ENCODE data around the gene AP1B1.
"Not testable (repeated sequence)": the region's sequence is repeated elsewhere in the genome, so short reads cannot be mapped to it uniquely, and the experiment has no call there.

The AP1B1 gene

DNA sequence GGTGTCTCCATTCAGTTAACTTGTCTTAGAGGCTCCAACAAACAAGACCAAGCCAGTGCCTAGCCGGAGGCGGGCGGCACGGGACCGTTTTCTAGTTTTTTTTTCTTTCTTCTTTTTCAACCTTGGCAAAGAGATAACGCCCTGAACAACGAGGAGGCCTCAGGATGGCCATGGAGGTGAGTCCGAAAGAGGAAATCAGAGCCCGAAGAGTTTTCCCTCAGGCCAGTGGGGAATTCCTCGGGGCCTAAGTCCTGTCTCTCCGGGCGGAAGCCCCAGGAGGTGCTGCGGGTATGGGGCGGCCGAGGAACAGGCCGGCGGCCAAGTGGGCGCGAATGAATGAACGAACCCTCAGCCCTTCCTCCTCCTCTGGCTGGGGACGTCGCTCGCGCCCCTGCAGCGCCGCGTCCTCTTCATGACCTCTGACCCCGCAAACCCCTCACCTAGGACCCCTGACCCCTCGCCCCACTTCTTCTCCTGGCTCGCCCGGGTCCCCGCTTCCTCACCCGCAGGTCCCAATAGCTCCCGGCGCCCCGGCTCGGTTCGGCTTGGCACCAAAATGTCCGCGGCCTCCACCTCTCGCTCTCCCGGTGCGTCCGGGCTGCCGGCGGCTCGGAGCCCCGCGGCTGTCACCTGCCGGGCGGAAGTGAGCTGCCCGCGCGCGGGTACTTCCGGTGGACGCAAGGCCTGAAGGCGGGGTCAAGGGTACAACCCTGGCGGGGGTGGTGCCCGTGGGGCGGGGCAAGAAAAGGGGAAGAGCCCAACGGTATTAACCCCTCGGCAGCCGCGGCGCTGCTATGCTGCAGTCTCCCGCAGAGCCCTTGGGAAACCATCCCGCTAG, at the start of gene AP1B1:
Gene AP1B1, minus strand, starts transcription at position 650 of the 838 bp plus-strand sequence. CDS start 21,327 bp downstream, outside the sequence.
- peak; percentile 92 for DNase-seq

DNA sequence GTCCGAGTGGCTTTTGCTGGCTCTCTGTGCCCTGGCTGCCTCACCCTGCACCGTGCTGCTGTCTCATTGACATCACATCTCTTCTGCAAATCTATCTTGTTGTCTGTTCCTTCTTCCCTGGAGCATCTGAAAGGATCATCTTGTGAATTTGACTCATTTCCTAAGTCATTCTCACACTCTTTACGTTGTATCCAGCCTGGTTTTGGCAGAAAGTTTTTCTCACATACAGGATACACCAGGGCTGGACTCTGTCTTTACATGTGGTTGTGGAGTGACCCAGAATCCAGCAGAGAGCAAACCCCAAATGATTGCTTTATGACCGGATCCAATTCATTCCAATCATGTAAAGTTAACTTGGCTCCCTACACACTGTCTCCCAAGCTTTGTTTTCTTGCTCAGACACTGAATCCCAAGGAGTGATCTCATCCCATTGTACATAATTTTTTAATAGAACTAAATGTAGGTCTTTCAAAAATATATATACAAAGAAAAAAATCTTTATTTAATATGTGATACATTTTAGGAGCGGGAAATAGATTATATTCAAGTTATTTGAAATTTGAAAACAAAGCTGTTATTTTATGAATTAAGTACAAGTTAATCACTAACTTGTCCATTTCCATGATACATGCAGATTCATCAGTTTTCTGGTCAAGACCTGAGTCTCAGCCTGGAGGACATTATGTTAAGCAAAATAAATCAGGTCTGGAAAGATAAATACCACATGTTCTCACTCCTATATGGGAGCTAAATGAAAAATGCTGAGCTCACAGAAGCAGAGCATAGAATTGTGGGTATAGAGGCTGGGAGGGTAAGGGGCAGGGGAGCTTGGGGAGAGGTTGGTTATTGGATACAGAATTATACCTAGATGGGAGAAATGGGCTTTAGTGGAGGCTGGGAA, 47.1 kb upstream of the AP1B1 start:
- DNase-seq: no peak

DNA sequence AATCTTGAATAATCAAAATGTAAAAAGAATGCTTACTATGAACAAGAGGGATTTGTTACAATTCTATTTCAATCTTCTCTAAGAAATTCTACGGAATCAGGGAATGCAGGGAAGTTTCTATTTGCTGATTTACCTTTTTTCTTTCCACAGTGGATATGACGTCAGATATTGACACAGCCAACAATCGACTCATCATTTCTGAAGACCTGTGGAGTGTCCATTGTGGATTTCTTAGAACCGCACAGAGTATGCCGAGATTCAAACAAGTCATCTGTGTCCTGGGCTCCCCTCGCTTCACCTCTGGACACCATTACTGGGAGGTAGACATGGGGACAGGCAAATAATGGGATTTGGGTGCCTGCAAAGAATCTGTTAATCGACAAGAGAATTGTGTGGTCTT, 45.9 kb upstream of the AP1B1 start:
- no peak for DNase-seq

DNA sequence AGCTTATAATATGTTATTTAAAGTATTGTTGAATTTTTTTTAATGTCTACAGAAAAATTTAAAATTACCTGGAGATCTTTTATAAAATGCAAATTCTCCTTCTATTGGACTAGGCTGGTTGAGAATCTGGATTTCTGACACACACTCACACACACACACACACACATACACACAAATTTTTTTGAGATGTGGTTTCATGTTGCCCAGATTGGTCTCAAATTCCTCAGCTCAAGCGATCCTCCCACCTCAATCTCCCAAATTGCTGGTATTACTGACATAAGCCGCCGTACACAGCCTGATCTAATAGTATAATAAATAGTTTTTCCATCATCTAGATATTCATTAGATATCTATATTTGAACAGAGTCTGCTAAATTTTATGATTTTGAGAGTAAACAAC, 45.5 kb upstream of the AP1B1 start:
- DNase-seq: no peak

DNA sequence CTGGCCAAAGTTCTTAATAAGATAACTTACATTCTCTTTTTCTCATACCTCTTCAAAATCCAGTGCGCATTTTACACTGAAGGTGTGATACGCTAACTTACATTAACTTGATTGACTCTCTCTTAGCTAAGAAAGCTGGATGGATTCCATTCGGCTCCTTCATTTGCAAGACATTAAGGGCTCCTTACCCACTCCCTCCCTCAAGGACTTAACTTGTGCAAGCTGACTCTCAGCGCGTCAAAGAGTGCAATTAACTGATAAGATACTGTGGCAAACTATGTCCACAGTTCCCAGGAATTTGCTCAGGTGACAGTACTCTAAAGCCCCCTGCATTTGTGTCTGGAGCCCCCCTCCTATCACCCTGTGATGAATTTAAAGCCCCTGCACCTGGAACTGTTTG, 43.6 kb upstream of the AP1B1 start:
- DNase-seq: no peak

DNA sequence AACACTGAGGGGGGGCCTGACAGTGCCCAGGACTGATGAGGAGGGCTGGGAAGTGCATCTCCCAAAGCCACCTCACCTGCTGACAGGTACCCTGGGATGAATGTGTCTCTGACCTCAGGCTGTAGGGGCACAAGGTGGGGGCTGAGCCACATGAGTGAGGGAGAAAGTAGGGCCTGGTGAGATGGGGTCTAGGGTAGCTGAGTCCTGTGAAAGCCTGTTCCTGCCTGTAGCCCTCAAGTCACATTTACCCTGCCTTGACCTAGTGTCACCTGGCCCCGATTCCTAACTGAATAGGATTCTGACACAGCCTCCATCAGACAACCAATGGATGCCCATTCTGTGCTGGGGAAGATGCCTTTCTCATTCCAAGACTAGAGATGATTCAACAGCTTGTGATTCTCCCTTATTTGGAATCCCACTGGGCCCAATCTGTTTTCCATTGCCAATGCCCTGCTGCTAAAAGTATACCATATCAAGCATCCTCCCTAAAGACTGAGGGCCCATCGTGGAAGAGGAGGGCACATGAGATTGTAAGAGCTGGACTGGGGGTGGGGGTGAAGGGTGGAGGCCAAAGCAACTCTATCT, 38.9 kb upstream of the AP1B1 start:
- DNase-seq: no peak

DNA sequence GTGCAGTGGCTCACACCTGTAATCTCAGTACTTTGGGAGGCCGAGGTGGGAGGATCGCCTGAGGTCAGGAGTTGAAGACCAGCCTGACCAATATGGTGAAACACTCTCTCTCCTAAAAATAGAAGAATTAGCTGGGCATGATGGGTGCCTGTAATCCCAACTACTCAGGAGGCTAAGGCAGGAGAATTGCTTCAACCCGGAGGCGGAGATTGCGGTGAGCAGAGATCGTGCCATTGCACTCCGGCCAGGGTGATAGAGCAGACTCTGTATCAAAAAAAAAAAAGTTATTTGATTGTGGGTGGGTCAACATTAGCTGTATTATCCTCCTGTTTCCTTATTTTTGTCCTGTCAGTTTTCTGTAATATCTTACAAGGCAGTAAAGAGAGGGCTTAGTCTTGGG, 38.1 kb upstream of the AP1B1 start:
- no peak for DNase-seq

DNA sequence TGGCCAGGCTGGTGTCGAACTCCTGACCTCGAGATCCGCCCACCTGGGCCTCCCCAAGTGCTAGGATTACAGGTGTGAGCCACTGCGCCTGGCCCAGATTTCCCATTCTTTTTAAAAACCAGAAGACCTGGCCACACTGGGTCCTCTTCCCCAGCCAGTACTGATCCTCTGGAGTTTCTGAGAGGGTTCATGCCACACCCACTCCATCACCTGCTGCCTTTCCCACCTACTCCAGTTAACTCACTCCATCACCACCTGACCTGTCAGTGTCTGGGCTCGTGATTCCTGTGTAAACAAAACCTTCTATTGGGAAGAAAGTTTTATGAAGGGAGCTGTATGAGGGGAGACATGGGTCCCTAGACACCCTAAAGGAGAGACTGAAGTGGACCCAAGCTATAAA, 30.3 kb upstream of the AP1B1 start:
- not testable (repeated sequence) for DNase-seq

DNA sequence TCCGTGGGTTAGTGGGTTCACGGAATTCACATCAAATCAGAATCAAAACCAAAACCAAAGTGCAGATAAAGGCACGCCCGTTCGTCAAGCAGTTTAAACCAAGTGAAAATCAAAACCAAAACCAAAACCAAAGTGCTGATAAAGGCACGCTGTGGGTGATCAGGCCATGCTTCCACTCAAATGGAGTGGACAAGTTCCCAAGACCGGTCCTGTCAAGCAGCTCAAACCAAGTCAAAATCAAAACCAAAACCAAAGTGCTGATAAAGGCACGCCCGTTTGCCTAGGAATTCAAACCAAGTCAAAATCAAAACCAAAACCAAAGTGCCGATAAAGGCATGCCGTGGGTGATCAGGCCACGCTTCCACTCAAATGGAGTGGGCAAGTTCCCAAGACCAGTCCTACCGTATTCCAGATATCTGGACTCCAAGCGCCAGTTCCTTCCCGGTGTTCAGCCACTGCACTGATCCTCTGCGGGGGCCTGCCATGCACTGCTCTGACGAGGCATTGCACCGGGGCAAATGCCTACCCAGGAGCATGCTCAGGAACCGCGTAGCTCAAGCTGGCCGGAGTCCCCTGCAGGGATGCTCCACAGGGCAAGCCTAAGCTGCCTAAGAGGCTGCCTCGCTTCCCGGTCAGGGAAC, 26.7 kb upstream of the AP1B1 start:
- DNase-seq: peak; percentile 65 to 70

DNA sequence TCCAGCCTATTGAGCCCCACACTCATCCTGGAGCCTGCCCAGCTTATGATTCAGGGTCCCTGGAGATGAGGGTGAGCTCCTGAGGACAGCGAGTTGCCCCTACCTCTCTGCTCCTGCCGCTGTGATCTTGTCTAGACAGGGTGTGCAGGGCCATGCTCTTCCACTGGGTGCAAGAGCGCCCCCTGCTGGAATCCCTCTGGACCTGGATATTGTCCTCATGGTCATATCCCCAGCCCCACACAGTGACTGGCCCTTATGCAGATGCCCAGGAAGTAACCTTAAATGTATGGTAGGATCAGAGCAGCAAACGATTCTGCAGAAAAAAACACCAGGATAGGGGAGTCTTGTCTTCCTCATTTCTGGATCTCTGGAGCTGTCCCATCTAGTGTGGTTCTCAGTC, 24.4 kb upstream of the AP1B1 start:
- peak in 1 of 2 donors; percentile 9 for DNase-seq

DNA sequence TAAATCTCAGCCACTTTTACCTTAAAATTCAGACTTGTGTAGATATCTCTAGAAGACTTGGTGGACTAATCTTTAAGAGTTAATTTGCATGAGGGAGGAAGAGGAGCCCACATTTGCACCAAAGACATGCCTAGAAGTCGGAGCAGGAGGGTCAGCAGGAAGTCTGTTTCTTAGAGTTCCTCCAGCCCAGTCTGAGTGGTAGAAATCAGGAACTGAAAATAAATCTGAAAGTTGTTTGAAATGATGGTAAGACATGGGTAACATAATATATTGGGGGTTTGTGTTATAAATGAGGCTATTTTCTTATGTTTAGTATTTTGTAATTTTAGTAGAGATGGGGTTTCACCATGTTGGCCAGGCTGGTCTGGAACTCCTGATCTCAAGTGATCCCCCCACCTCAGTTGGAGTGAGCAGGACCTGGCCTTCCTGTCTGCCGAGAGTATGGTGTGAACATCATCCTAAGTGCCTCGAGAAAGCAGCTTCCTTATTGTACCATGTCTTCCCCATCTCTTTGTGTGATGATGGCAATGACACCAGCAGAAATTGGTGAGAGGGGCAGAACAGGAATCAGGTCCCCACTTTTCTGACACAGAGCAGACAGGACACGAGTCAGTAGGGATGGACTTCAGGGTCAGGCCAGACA, 23.3 kb upstream of the AP1B1 start:
- DNase-seq: not testable (repeated sequence)

DNA sequence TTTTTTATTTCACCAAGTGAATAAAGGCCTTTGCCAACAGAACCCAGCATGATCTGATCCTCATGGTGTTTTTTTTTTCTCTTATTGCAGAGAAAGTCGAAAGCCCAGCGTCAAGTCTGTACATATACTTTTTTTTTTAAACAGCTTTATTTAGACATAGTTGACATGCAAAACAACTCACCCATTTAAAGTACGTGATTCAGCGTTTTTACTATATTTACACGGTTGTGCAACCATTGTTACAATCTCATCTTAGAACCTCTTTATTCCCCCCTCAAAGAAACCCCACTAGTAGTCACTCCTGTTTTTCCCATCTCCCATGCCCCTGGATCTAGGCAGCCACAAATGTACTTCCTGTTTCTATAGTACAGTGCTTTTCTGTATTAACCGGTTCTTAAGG, 20.6 kb upstream of the AP1B1 start:
- no peak for DNase-seq

DNA sequence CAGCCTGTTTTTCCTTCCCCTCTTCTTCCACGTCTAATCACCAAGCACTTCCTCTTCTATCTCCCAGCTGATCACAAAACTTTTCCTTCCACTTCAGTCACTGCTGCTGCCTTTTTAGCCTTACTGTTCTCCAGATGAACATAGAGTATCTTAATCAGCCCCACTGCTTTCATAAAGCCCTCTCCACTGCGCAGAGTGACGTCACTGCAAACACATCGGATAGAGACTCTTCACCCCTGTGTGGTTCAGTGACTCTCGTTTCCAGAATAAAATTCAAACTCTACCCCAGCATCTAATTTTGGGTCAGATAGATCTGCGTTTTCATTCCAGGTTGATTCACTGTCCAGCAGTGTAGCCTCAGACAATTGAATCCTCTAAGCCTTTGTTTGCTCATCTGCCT, 13.2 kb upstream of the AP1B1 start:
- not testable (repeated sequence) for DNase-seq

DNA sequence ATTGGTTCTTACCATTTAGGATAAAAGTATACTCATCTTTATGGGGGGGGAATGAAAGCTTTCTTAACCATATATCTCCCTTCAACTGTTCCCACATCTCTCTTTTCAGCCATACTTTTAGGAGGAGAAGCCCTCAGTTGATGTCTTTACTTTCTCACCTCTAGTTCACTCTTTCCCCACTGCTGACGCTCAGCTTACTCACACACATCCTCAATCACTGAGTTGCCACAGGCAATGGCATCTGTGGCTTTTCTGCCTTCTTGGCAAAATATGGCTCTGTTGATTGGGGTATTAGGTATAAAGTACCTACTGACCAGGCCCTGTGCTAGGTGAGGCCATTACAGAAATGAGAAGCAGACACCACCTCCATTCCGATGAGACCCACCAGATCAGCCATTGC, 12.2 kb upstream of the AP1B1 start:
- no peak for DNase-seq

DNA sequence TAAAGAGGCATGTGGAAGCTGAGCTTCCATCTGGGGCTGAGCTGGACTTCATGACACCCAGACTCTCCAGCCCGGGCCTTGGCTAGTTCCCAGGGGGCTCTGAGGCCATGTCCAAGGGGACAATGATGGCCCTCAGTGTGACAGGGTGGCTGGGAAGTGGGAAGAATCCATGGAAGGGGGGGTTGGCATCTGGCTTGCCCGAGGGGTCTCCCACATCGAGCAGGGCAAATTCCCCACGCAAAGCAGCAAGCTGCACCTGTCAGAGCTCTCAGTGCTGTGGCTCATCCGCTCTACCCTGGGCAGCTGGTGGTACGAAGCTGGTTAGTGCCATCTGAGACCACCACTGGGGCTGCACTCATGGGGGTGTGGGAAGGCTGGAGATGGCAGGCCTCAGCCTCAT, 9.4 kb upstream of the AP1B1 start:
- DNase-seq: no peak

DNA sequence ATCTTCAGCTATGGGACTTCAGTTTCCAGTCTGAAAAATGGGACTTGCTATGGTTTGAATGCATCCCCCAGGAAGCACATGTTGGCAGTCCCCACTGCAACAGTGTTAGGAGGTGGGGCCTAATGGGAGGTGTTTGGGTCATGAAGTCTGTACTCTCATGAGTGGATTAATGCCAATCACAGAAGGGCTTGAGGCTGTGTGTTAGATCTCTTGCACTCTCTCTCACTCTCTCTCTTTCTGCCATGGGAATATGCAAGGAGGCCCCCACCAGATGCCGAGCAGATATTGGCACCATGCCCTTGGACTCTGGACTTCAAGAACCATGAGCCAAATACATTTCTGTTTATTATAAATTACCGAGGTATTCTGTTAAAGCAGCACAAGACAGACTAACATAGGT, 7.8 kb upstream of the AP1B1 start:
- no peak for DNase-seq

DNA sequence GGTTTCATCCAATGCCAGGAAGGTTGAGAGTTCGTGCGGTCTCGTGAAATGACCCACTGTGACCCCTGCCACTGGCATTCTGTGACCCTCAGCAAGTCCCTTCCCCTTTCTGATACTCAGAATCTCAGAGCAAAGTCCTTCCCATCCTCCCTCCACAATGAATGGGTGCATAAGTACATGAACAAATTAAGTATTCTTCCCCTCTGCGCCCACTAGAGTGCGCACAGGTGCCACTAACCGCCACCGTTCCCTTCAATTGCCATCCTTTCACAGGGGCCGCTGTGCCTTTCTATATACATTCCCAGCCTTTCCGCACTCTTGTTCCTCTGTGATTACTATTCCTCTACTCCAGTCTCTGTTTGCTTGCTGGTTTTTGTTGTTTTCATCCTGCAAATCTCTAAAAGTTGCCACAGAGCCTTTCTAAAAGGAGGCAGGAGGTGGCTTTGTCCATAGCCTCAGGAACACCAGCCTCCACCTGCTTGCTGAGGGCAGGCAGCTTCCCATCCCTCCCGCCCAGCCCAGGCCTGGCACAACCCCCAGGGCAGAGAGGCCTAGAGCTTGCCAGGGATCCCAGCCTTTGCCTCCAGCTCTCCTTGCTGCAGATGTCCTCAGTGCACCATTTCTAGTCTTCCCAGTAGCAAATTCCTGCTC, 6.7 kb upstream of the AP1B1 start:
- DNase-seq: peak; percentile 58 to 69

DNA sequence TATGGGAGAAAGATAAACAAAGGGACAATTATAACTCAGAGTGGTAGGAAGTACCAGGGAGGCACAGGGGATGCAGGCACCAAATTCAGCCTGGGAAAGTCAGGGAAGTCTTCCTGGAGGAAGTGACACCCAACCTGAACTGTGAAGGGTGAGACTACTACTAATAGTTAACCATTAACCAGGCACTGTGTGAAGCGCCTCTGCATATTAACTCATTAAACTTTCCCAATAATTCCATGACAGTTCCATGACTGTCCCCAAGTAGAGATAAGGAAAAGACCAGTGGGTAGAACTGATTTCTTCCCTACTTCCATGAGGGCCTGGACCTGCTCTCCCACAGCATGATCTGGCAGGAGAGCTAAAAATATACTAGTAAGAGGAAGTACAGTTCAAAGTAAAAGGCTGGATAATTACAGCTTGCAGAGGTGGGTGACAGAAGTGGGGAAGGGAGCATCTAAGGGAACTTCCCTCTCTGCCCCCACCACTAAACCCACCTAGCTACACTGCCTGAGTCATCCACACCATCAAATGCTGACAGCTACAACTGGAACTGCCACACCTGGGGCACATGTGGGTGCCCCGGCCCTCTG, 4.7 kb upstream of the AP1B1 start:
- DNase-seq: no peak

DNA sequence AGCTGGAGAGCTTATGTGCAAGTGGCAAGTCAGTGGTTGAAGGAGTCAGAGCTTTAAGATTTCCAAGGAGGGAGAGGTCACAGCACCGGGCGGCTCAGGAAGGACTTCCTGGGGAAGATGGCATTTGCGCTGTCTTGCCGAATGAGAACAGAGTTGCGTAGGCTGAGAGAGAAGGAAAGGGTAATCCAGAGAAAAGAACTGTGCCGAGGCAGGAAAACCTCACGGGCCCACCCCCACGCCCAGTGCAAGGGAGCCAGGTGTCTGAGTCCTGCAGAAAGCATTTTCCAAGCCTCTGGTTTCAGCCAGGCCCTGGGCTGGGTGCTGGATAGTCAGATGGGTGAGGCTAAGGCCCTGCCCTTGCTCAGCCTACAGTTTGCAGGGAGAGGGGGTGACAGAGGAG, 3.2 kb upstream of the AP1B1 start:
- DNase-seq: no peak

DNA sequence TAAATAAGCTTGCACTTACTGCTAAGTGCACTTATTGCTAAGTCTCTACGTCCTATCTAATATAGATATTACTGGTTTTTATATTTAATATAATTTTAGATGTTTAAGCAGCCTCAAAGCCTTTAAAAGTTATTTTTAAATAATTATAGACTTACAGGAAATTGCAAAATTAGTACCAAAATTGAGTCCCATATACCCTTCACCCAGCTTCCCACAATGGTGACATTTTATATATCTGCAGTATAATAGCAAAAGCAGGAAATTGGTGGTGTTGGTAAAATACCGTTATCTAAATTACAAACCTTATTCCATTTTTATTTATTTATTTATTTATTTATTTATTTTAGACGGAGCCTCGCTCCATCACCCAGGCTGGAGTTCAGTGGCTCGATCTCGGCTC, 1.9 kb upstream of the AP1B1 start:
- no peak for DNase-seq

DNA sequence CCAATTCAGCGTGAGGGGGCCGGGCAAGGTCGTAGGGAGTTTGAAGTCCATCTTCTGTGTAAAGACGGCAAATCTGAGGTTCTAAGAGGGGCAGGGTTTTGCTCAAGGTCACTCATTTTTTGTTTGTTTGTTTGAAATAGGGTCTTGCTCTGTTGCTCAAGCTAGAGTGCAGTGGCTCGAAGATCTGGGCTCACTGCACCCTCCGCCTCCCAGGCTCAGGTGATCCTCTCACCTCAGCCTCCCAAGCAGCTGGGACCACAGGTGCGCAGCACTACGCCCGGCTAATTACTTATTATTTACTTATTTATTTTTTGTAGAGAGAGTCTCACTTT, 355 bp upstream of the AP1B1 start:
- no peak for DNase-seq

DNA sequence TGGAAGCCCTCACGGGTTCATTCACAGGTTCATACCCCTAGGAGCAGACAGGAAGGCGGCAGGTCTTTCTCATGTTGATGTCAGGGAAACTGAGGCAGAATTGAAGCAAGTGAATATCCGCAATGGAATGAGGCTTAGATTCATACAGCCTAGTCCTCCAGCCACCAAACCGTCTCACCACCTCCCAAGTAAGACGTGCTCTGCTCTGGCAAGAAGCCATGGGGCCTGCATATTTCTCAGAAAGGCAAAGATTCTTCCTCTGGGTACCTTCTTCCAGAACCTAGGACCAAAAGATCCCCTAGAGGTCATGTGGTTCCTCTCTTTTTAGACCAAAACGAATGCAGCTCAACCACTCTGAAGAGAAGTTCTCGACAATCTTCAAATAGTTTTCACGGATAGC, 1.7 kb downstream of the AP1B1 start:
- DNase-seq: no peak
